WTC11 (cell line): Measurements from ENCODE around the gene CTSE. TPM values are rescaled to one million over a fixed set of nuclear protein-coding genes. Genes with fewer than 3 reads are reported as not detected.

Experiments
- ATAC-seq: fragments of 200-7000 bp; cut with Tn5 transposase; 2 replicates; pipeline ENCODE4 v1.10.0; 2021; ENCODE audit warnings: mild to moderate bottlenecking, moderate library complexity
- CTCF ChIA-PET: fragments of 300-600 bp; sonication (Branson Sonifier 250); formaldehyde crosslinking; loops from one replicate; lab custom pipeline; 2021; ENCODE audit warnings: antibody characterized with exemption; lab: Charles Lee
- POLR2A ChIA-PET: fragments of 350-600 bp; sonication (Branson Sonifier 250); formaldehyde crosslinking; loops from one replicate; lab custom pipeline; 2021; ENCODE audit warnings: antibody characterized with exemption; lab: Charles Lee
- DNase-seq: peaks from one replicate; pipeline ENCODE4 v3.0.0; 2021; ENCODE audit warnings: low spot score
- H3K27ac Mint-ChIP-seq: 2 replicates; pipeline ENCODE4 v1.8.0; 2021; ENCODE audit warnings: mixed read lengths
- H3K27me3 Mint-ChIP-seq: 2 replicates; pipeline ENCODE4 v1.8.0; 2021; ENCODE audit warnings: low read depth, mild to moderate bottlenecking, moderate library complexity, mixed read lengths
- H3K36me3 Mint-ChIP-seq: 2 replicates; pipeline ENCODE4 v1.8.0; 2021; ENCODE audit warnings: mixed read lengths
- H3K4me1 Mint-ChIP-seq: 2 replicates; pipeline ENCODE4 v1.8.0; 2022; ENCODE audit warnings: mixed read lengths
- H3K4me3 Mint-ChIP-seq: 2 replicates; pipeline ENCODE4 v1.8.0; 2021; ENCODE audit warnings: mild to moderate bottlenecking, moderate library complexity, mixed read lengths
- H3K9me3 Mint-ChIP-seq: 2 replicates; pipeline ENCODE4 v1.8.0; 2021; ENCODE audit warnings: mixed read lengths
- CDX4 ChIP-seq: fragments of 250-450 bp; sonication (Bioruptor Pico); IDR thresholded peaks from 2 replicates; pipeline ENCODE4 v1.9.0; 2021; ENCODE audit warnings: moderate library complexity, mild to moderate bottlenecking, inconsistent platforms, borderline replicate concordance
- FOXK1 ChIP-seq: sonication (generic); formaldehyde crosslinking; IDR thresholded peaks from 2 replicates; pipeline ENCODE4 v1.8.0; 2022; ENCODE audit warnings: mild to moderate bottlenecking, moderate library complexity, missing genetic modification reagents
- GRHL2 ChIP-seq: fragments of 250-450 bp; sonication (Bioruptor Pico); IDR thresholded peaks from 2 replicates; pipeline ENCODE4 v1.8.0; 2022; ENCODE audit warnings: mild to moderate bottlenecking, moderate library complexity; ENCODE audit not compliant: insufficient replicate concordance, severe bottlenecking
- MLX ChIP-seq: sonication (generic); formaldehyde crosslinking; IDR thresholded peaks from 2 replicates; pipeline ENCODE4 v1.8.1; 2023; ENCODE audit warnings: mild to moderate bottlenecking, missing genetic modification reagents, moderate library complexity
- MYBL2 ChIP-seq: sonication (generic); formaldehyde crosslinking; IDR thresholded peaks from 2 replicates; pipeline ENCODE4 v1.8.1; 2023; ENCODE audit warnings: mild to moderate bottlenecking, moderate library complexity, missing genetic modification reagents
- NR2C2 ChIP-seq: sonication (generic); formaldehyde crosslinking; IDR thresholded peaks from 2 replicates; pipeline ENCODE4 v1.8.0; 2022; ENCODE audit warnings: mild to moderate bottlenecking, missing genetic modification reagents
- RELA ChIP-seq: sonication (generic); formaldehyde crosslinking; IDR thresholded peaks from 2 replicates; pipeline ENCODE4 v1.8.1; 2022; ENCODE audit warnings: missing genetic modification reagents, mild to moderate bottlenecking, borderline replicate concordance
- SOX15 ChIP-seq: fragments of 250-450 bp; sonication (Bioruptor Pico); IDR thresholded peaks from 2 replicates; pipeline ENCODE4 v1.9.0; 2021; ENCODE audit warnings: mild to moderate bottlenecking
- SP1 ChIP-seq: sonication (generic); formaldehyde crosslinking; conservative IDR thresholded peaks from 2 replicates; pipeline ENCODE4 v1.8.1; 2022; ENCODE audit warnings: missing genetic modification reagents
- ZNF317 ChIP-seq: sonication (generic); formaldehyde crosslinking; IDR thresholded peaks from 2 replicates; pipeline ENCODE4 v1.8.1; 2023; ENCODE audit warnings: low read depth, mild to moderate bottlenecking, moderate library complexity, missing genetic modification reagents, borderline replicate concordance
- ZNF416 ChIP-seq: fragments of 250-450 bp; sonication (Bioruptor Pico); IDR thresholded peaks from 2 replicates; pipeline ENCODE4 v1.9.0; 2021; ENCODE audit warnings: mild to moderate bottlenecking, inconsistent platforms
- total RNA-seq: library from RNA; stranded (reverse); gene quantifications from 3 replicates; pipeline ENCODE4 v1.2.3, GENCODE V29; 2021
- TF ChIP-seq, protein P1 (sequence below): sonication (generic); formaldehyde crosslinking; IDR thresholded peaks from 2 replicates; pipeline ENCODE4 v1.8.0; 2022; ENCODE audit warnings: mild to moderate bottlenecking, missing genetic modification reagents
- TF ChIP-seq, protein P2 (sequence below): fragments of 250-450 bp; sonication (Bioruptor Pico); IDR thresholded peaks from 2 replicates; pipeline ENCODE4 v1.8.0; 2021; ENCODE audit warnings: mild to moderate bottlenecking
- TF ChIP-seq, protein P3 (sequence below): sonication (generic); formaldehyde crosslinking; IDR thresholded peaks from 2 replicates; pipeline ENCODE4 v1.8.0; 2022; ENCODE audit warnings: mild to moderate bottlenecking, missing genetic modification reagents
- TF ChIP-seq, protein P4 (sequence below): fragments of 250-450 bp; sonication (Bioruptor Pico); IDR thresholded peaks from 2 replicates; pipeline ENCODE4 v2.1.2; 2022; ENCODE audit warnings: mild to moderate bottlenecking, moderate library complexity

CTSE gene
- total RNA-seq, 1 experiment from 2014 or later = 0.17 TPM

DNA sequence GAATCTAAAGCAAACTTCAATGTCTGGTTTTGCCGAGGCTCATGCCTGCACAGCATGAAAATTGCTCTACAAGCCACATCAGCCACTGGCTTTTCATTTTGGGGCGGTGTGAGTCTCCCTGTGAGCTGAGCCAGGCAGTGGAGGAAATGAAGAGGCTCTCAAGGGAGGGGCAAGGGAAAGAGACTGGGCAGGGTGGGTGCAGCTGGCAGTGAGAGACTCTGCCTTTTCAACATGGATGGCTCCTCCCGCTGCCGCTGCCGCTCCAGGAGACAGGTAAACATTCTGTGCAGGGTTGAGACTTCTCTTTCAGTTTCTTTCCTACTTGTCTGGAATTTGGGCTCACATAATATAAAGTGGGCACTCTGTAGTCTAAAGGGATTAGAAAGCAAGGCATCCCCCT lies 11.3 kb upstream of the CTSE start (continued):
- TF ChIP-seq, protein P1, sequence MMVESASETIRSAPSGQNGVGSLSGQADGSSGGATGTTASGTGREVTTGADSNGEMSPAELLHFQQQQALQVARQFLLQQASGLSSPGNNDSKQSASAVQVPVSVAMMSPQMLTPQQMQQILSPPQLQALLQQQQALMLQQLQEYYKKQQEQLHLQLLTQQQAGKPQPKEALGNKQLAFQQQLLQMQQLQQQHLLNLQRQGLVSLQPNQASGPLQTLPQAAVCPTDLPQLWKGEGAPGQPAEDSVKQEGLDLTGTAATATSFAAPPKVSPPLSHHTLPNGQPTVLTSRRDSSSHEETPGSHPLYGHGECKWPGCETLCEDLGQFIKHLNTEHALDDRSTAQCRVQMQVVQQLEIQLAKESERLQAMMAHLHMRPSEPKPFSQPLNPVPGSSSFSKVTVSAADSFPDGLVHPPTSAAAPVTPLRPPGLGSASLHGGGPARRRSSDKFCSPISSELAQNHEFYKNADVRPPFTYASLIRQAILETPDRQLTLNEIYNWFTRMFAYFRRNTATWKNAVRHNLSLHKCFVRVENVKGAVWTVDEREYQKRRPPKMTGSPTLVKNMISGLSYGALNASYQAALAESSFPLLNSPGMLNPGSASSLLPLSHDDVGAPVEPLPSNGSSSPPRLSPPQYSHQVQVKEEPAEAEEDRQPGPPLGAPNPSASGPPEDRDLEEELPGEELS (CRISPR knock-in tag) = no peak
- TF ChIP-seq, protein P2, sequence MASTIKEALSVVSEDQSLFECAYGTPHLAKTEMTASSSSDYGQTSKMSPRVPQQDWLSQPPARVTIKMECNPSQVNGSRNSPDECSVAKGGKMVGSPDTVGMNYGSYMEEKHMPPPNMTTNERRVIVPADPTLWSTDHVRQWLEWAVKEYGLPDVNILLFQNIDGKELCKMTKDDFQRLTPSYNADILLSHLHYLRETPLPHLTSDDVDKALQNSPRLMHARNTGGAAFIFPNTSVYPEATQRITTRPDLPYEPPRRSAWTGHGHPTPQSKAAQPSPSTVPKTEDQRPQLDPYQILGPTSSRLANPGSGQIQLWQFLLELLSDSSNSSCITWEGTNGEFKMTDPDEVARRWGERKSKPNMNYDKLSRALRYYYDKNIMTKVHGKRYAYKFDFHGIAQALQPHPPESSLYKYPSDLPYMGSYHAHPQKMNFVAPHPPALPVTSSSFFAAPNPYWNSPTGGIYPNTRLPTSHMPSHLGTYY (CRISPR knock-in tag) = no peak
- TF ChIP-seq, protein P3, sequence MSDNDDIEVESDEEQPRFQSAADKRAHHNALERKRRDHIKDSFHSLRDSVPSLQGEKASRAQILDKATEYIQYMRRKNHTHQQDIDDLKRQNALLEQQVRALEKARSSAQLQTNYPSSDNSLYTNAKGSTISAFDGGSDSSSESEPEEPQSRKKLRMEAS (CRISPR knock-in tag) = no peak
- no peak for TF ChIP-seq RELA (CRISPR knock-in tag)
- TF ChIP-seq, protein P4, sequence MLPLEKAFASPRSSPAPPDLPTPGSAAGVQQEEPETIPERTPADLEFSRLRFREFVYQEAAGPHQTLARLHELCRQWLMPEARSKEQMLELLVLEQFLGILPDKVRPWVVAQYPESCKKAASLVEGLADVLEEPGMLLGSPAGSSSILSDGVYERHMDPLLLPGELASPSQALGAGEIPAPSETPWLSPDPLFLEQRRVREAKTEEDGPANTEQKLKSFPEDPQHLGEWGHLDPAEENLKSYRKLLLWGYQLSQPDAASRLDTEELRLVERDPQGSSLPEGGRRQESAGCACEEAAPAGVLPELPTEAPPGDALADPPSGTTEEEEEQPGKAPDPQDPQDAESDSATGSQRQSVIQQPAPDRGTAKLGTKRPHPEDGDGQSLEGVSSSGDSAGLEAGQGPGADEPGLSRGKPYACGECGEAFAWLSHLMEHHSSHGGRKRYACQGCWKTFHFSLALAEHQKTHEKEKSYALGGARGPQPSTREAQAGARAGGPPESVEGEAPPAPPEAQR (CRISPR knock-in tag) = no peak
- TF ChIP-seq SOX15 (CRISPR knock-in tag) = no peak
- no peak for TF ChIP-seq SP1

GRCh38 chr1:206032380-206033140 lies 8.9 kb upstream of the CTSE start:
- TF ChIP-seq CDX4 = no peak
- no peak for TF ChIP-seq ZNF416 (CRISPR knock-in tag)
- TF ChIP-seq GRHL2 (CRISPR knock-in tag) = no peak
- TF ChIP-seq NR2C2 (CRISPR knock-in tag) = no peak
- TF ChIP-seq, protein P1 (CRISPR knock-in tag) = no peak
- no peak for TF ChIP-seq MYBL2
- TF ChIP-seq MLX = no peak
- no peak for TF ChIP-seq FOXK1 (CRISPR knock-in tag)
- TF ChIP-seq ZNF317 (CRISPR knock-in tag) = no peak
- ChIA-PET CTCF (interaction anchor here (1.1 to 4.7 kb wide), 2 partner anchors 48 to 71 kb away, joined by 3 to 79 read pairs; no protein-coding TSS in a partner anchor), POLR2A (no interaction called here)
- no peaks in the 10 kb centered on the region for H3K36me3 Mint-ChIP-seq
- DNase-seq (no peak), ATAC-seq (no peak)
- peaks cover 9% of the 10 kb centered on the region for H3K9me3 Mint-ChIP-seq
- peaks cover 6% of the 10 kb centered on the region for H3K4me1 Mint-ChIP-seq
- no peak overlapping the region for H3K4me3 Mint-ChIP-seq
- no peaks in the 10 kb centered on the region for H3K27me3 Mint-ChIP-seq
- H3K27ac Mint-ChIP-seq = no peak overlapping the region
